IPS-15b (cell line): ENCODE measurements around the gene FKBP10.

Source experiments
- H3K27me3 ChIP-seq: one replicate; pipeline ENCODE4 v1.6.1; 2013; ENCODE audit warnings: low read length; ENCODE audit not compliant: control insufficient read depth, insufficient read depth
- H3K36me3 ChIP-seq: one replicate; pipeline ENCODE4 v1.6.1; 2013; ENCODE audit warnings: low read length; ENCODE audit not compliant: control insufficient read depth, insufficient read depth
- H3K4me1 ChIP-seq: one replicate; pipeline ENCODE4 v1.6.1; 2013; ENCODE audit warnings: mild to moderate bottlenecking, low read length; ENCODE audit not compliant: control insufficient read depth, insufficient read depth
- H3K4me3 ChIP-seq: one replicate; pipeline ENCODE4 v1.5.1; 2013; ENCODE audit warnings: low read depth, low read length
- H3K9ac ChIP-seq: one replicate; pipeline ENCODE4 v1.6.1; 2013; ENCODE audit warnings: low read depth, mild to moderate bottlenecking, low read length
- H3K9me3 ChIP-seq: one replicate; pipeline ENCODE4 v1.6.1; 2013; ENCODE audit warnings: mild to moderate bottlenecking, low read length; ENCODE audit not compliant: control insufficient read depth, insufficient read depth

FKBP10 gene

DNA sequence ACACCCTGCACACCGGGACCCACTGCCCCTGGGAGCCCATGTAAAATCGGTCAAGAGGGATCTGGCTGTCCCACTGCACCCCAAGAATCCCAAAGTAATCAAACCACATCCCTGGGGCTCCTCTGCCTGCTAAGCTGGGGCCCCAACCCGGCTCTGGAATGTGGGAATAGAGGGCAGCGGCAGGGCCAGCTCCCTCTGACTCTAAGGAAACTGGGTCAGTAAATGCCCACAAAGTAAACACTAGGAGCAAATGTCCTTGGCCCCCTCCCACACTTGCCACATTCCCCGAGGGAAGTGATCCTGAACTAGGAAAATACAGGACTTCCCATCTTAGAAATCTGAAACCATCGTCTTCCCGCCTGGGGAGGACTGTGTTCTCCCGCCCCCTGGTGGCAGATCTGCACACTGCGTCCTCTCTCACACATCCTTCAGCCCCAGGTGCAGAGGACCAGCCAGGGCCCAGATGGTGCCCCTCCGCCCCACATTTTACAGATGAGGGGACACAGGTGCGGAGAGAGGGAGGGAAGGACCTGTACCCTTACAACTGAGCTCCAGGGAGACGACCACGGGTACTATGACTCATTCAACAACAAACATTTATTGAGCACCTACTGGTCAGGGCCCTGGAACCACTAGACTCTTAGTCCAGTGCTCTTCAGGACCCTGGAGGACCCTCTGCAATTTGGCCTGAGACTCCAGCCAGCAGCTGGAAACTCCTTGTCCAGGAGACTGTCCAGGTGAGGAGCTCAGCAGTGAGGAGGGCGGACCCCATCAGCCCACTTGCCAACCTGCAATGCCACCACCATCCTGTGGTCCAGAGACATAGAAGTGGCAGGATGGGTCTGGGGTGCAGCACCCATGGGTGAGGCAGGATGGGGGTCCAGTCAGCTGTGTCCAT is 11.2 kb upstream of the FKBP10 start:
- Histone ChIP-seq H3K9me3 (no peaks in the 10 kb centered on the region), H3K27me3 (no peaks in the 10 kb centered on the region), H3K9ac (no peak overlapping the region), H3K36me3 (no peaks in the 10 kb centered on the region), H3K4me3 (peak overlapping the region; percentile 45), H3K4me1 (peaks cover 6% of the 10 kb centered on the region)

DNA sequence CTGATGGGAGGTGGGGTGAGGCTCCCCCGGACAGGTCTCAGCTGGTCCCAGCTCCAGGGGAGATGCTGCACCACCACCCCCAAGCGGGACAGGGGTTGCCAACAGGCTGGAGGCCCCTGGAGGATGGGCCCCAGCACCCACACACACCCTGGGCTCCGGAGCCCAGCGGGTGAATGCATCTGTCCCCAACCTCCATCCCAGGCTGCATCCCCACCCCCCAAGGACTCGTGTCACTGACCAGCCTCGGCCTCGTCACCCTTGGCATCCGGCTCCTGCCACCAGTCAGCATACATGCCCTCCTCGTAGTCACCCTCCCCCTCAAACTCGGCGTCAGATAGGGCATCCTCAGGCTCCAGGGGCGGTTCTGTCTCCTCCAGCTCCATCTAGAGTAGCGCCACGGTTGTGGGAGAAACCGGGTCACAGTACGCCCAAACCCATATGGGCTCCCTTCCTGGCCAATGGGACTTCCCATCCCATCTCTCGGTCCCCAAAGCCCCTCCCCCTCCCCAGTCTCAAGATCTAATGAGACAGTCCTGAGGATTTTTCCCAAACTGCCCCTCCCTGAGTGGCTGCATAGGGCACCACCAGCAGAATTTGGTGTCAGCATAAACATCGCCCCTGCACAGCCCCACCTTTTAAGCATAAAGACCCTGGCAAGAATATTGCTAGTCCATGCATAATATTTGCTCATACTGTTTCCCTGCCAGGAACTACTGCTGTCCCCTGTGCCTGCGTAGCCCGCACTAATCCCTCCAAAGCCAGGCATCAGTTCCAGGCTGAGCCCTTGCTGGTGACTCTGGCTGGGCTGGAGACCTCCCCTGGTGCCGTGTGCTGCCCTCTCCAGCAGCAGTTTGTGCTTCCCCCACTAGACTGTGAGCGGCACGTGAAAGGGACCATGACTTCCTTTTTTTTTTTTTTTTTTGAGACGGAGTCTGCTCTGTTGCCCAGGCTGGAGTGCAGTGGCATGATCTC is 9.5 kb upstream of the FKBP10 start:
- Histone ChIP-seq H3K27me3 (no peaks in the 10 kb centered on the region), H3K4me1 (peaks cover 6% of the 10 kb centered on the region), H3K4me3 (no peak overlapping the region), H3K9me3 (no peaks in the 10 kb centered on the region), H3K36me3 (no peaks in the 10 kb centered on the region), H3K9ac (no peak overlapping the region)

DNA sequence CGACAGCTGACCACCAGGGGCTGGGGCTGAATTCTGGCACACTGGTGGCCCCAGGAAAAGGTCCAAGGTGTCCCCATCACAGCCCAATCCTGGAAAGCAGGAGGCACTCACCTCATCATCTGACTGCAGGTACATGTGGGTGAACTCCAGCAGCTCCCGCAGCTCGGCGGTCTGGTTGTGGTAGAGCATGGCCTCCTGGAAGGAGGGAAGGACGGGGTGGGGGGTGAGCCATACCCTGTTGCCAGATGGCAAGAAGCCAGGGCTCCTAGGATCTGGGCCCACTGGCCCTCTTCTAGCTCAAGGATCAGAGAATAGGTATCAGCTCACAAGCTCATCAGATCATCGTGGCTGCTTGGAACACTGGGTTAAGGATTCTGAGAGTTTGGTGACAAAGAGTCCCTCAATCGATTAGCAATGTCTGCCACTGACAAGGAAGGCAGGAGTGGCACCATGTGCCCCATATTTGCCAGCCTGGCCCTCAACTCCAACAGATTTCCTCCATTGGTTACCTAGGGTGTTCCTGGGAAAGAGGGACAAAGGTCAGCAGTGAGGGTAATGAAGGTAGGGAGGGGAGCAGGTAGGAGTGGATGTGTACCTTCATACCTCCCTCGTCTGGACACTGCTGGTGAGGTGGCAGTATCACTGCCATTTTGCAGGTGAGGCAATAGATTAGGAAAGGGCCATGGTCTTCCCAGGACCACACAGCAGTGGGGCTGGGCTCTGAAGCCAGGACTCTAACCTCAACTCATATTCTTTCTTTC is 5.9 kb upstream of the FKBP10 start:
- peaks cover 8% of the 10 kb centered on the region for H3K27me3 ChIP-seq

DNA sequence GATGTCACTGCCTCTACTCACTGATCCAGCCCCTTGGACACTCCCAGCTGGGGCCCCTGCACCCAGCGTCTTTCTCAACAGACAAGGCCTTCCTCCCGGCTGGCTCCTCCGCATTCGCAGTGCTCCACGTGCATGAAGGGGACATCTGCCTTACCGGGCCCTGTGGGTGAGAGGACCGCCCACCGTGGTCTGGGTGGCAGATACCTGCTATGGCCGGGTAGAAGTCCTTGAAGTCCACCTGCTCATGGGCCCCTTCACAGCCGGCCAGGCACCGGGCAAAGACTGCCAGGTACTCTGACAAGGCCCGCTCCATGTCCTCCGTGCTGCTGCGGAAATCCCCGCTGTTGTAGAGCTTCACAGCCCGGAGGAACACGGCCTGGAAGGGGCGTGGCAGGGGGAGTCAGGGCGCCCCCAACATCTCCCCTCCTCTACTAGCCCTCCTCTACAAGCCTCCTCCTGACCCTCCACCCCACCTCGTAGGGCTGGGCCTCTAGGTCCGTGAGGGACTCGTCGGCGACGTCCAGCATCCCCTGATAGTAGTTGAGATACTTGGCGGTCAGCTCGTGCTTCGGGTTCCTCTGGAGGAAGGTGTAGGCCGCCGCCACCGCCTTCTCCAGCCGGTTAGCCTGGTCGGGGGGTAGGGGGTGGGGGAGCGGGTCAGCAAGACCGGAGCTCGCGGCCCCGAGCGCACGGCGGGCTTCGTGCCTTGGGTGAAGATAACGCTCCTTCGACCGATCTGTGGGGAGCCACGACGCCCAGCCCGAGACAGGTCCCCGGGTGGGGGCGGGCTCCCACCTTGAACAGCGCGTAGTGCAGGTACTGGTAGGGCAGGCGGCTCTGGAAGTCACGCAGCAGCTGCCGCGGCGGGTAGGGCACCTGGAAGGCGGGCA is 1.9 kb upstream of the FKBP10 start:
- peaks cover 8% of the 10 kb centered on the region for H3K27me3 ChIP-seq
- peaks cover 5% of the 10 kb centered on the region for H3K36me3 ChIP-seq
- H3K4me1 ChIP-seq: peaks cover 7% of the 10 kb centered on the region
- H3K4me3 ChIP-seq: peak overlapping the region; percentile 93
- no peaks in the 10 kb centered on the region for H3K9me3 ChIP-seq
- peak overlapping the region; percentile 54 for H3K9ac ChIP-seq

More for the DNA sequence above, 5.9 kb upstream of the FKBP10 start:
- H3K4me3 ChIP-seq: no peak overlapping the region
- H3K9ac ChIP-seq: no peak overlapping the region
- H3K4me1 ChIP-seq: peaks cover 5% of the 10 kb centered on the region
- peaks cover 5% of the 10 kb centered on the region for H3K36me3 ChIP-seq
- H3K9me3 ChIP-seq: no peaks in the 10 kb centered on the region

DNA sequence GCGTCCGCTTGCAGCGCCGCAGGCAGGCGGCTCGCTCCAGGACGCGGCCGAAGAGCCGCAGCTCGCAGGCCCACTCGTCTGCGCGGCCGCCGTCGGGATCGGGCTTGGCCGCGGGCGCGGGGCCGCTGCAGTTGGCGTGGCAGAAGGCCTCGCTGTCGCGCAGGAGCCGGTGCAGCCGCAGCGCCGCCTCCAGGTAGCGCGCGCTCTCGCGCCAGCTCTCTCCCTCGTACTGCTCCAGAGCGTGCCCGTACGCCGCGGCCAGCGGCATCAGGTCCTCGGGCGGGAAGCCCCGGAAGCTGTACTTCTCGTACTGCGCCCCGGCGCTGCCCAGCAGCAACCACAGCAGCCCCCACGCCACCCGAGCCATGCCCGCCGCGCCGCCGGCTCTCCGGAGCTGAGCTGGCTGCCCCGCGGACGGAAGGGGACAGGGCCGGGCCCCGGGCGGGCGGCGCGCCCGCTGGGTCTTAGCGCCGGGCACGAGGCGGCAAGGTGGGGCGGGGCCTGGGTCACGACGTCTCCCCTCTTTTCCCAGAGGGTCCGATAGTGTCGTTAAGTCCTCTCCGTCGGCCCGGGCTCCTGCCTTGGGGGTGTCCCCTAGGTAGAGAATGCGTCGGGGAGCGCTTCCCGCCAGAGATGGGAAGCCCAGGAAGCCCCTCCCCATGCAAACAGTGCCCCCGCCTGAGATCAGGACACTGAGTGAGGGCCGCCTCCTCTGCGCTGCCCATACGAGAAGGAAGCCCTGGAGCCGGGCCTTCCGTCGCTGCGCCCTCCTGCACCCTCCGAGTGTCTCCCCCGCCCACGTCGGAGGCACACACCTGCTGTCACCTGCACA is 1.0 kb upstream of the FKBP10 start, which contains the start of gene P3H4:
Gene P3H4, minus strand, starts transcription at position 401 of the 832 bp plus-strand sequence. Its CDS starts 34 bp downstream, at position 367.
- Histone ChIP-seq H3K9ac (peak within 1 kb of the TSS; percentile 65), H3K9me3 (no peaks in the 10 kb centered on the region), H3K36me3 (peaks cover 8% of the 10 kb centered on the region), H3K27me3 (peaks cover 8% of the 10 kb centered on the region), H3K4me3 (peak within 1 kb of the TSS; percentile 93), H3K4me1 (peaks cover 7% of the 10 kb centered on the region)

DNA sequence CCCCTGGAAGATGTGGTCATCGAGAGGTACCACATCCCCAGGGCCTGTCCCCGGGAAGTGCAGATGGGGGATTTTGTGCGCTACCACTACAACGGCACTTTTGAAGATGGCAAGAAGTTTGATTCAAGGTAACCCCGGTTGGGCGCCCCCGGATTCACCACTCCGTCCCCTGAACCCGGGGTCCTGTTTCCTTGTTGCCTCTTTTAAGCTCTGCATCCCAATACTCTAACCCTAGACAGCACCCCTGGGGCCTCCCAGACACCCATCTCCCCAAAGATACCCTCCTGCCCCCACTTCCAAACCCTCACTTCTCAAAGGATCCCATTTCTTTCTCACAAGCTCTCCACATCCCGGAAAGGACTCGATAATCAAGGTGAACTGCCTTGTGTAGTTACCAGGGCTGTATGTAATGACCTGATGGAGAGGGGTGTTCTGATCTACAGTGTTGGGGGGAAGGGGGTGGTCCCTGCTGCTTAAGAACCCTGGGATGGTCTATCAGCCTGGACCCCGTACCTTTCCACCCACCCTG is 412 bp downstream of the FKBP10 start:
- no peaks in the 10 kb centered on the region for H3K9me3 ChIP-seq
- H3K36me3 ChIP-seq: peaks cover 18% of the 10 kb centered on the region
- H3K9ac ChIP-seq: peak overlapping the region; percentile 93
- peak overlapping the region; percentile 93 for H3K4me3 ChIP-seq
- peaks cover 8% of the 10 kb centered on the region for H3K27me3 ChIP-seq
- H3K4me1 ChIP-seq: peaks cover 7% of the 10 kb centered on the region

DNA sequence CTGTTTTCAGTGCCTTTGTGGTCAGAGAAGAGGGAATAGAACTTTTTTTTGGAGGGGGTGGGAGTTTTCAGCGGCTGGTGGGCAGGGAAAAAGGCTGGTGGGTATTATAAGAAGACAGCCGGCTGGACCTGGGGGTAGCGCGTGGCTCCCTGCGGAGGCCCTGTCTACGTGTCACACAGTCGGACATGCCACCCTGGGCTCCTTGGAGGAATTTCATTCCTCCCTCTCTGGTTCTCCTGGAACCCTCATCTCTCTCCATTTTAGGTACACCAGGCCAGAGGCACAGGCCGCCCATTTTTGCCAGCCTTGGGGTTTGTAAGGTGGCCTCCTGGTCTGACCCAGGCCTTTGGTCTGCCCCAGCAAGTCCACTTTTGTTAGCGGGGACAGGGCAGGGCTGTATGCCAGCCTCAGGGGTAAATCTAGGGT is 908 bp downstream of the FKBP10 start:
- H3K9ac ChIP-seq: peak overlapping the region; percentile 93
- H3K9me3 ChIP-seq: no peaks in the 10 kb centered on the region
- H3K27me3 ChIP-seq: peaks cover 8% of the 10 kb centered on the region
- H3K36me3 ChIP-seq: peaks cover 21% of the 10 kb centered on the region
- peaks cover 7% of the 10 kb centered on the region for H3K4me1 ChIP-seq
- peak overlapping the region; percentile 93 for H3K4me3 ChIP-seq

DNA sequence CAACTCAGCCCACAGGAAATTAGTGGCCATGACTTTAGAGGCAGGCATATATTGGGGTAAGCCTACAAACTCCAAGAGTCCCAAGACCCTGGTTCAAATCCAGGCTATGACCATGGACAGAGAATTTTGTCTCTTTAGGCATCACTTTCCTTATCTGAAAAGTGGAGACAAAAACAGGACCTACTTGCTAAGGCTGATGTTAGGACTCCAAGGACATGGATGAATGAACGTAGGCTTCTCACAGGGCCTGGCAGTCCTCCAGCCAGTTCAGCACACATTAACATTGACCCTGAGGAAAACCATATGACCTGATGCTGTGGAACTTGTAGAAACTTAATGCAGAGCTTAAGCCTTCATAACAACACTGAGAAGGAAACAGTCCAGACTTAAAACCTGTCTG is 1.4 kb downstream of the FKBP10 start:
- peaks cover 8% of the 10 kb centered on the region for H3K27me3 ChIP-seq
- no peaks in the 10 kb centered on the region for H3K9me3 ChIP-seq
- peaks cover 7% of the 10 kb centered on the region for H3K4me1 ChIP-seq
- no peak overlapping the region for H3K9ac ChIP-seq
- peak overlapping the region; percentile 93 for H3K4me3 ChIP-seq
- peaks cover 21% of the 10 kb centered on the region for H3K36me3 ChIP-seq

DNA sequence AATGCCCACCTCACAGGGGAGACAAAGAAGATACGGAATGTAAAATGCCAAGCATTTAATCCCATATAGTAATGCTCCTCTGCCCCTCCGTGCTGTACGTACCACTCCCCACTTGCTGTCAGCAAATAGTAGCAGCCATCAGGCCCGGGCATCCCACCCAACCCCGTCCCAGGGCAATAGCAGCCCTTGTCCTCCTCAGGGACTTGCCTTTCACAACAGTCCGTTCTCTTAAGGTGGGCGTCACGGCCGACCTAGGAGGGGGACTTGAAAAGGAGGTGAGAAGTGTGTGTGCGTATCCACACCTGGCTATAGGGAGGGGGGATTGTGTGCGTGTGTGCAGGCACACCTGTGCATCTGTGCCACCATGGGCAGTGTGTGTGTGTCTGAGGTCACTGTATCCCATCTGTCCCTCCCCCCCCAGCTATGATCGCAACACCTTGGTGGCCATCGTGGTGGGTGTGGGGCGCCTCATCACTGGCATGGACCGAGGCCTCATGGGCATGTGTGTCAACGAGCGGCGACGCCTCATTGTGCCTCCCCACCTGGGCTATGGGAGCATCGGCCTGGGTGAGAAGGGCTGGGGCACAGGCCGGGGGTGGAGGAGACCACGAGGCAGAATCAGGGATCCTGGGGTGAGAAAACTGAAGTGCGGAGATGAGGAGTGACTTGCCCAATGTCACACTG is 4.0 kb downstream of the FKBP10 start:
- Histone ChIP-seq H3K36me3 (peaks cover 27% of the 10 kb centered on the region), H3K27me3 (no peaks in the 10 kb centered on the region), H3K4me1 (peaks cover 9% of the 10 kb centered on the region), H3K9me3 (no peaks in the 10 kb centered on the region), H3K9ac (no peak overlapping the region), H3K4me3 (no peak overlapping the region)
